Stimulated activated CD8-positive, alpha-beta memory T cell treated with anti-CD3 and anti-CD28 coated beads, Interleukin-7, amount 100 ng/mL, for 24 hours (primary cell): ENCODE results near the gene SUPT3H.

Experiments
- DNase-seq: peaks from one replicate; pipeline ENCODE4 v3.0.0-alpha.2; 2020; ENCODE audit warnings: low read depth

Gene SUPT3H

DNA sequence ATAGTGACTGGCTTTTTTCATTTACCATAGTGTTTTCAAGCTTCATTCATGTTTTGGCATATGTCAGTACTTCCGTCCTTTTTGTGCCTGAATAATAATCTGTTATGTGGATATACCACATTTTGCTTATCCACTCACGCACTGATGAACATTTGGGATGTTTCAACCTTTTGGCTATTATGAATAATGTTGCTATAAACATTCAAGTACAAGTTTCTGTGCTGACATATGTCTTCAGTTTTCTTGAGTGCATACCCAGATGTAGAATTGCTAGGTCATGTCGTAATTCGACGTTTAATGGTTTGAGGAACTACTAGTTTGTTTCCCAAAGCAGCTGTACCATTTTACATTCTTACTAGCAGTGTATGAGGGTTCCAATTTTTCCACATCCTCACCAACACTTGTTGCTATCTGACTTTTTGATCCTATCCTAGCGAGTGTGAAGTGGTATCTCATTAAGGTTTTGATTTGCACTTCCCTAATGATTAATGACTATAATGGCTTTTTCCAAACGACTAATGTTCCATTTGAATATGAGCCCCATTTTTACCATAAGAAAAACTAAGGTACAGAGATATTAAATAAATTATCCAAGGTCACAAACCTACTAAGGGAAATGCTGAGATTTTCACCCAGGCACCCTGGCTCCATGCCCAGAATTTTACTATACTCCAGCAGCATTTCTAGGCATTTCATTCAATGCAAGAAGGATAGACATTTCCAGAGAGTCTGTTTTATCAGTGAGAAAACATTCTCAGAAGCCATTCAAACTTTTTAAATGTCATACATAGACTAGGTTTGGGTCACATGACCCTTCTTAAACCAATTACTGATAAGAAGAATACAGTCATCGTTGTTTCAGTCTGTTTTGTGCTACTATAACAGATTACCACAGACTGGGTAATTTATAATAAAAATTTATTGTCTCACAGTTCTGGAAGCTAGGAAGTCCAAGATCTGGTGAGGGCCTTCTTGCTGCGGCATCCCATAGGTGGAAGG, 120.7 kb downstream of the SUPT3H start:
- no peak for DNase-seq

DNA sequence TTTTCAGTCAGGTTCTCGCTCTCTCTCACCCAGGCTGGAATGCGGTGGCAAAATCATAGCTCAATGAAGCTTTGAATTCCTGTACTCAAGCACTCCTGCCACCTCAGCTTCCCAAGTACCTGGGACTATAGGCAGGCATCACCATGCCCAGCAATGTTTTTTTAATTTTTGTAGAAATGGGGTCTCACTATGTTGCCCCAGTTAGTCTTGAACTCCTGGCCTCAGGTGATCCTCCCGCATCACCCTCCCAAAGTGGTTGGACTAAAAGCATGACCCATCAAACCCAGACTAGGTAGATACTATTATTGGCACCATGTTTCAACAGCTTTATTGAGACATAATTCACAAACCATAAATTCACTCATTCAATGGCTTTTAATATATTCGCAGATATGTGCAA, 122.3 kb downstream of the SUPT3H start:
- DNase-seq, result no peak

DNA sequence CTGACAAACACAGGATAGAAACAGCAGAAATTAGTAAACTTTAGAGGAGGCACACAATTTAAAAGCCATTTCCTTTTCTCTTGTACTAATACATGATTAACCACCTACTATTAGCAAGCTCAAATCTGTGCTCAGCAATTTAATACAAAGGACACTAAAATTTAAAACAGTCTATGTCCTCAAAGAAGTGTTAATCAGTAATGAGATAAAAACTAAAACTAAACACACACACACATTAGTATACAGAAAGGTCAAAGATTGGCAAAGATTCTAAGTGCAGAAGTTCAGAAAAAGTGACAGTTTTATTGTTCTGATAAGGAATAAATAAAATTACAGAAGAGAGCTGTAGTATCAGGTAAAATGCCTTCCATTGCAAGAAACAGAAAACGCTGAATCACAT, 123.5 kb downstream of the SUPT3H start:
- DNase-seq, result no peak

- no peak for DNase-seq
Observed at GRCh38 chr6:45253453-45253852, 124.3 kb downstream of the SUPT3H start.

DNA sequence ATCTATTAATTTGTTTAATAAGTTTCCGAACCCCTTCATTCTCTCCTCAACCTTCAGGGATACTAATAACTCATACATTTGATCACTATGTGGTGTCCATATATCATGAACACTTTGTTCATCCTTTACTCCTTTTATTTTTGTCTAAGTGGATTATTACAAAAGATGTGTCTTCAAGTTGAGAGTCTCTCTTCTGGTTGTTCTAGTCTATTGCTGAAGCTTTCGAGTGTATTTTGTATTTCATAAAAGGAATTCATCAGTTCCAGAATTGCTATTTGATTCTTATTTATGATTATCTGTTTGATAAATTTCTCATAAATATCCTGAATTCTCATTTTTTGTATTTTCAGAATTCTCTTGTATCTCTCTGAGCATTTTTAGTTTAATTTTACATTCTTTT, 146.1 kb downstream of the SUPT3H start:
- DNase-seq, result no peak

DNA sequence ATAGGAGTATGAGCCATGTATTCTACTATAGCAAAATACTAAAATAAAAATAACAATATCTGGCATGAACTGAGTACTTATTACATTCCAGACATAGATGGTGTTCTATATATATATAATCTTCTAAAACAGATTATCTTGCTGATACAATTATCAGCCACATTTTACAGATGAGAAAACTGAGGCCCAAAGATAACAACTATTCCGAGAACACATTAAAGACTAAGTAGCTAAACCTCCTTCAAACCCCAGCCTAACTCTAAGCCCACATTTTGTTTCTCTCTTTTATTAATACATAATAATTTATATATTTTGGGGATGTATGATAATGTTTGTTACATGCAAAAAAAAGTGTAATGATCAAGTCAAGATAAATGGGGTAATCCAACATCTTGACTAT, 148.3 kb downstream of the SUPT3H start:
- no peak for DNase-seq

DNA sequence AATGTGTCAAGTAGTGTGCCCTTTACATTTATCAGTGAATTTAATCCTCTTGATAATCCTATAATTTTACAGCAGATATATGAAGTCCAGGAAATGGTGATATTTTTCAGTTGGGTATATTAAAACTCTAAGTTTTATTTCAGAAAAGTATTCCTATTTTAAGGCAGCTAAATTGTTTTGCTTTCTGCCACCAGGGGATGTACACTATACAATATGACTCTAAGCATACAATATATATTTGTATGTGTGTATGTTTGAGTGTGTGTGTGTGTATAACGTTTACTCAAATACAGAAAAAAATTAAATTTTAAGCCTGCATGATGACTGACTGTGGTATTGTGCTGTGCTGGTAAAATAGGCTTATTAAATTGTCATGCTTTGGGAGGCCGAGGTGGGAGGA, 151.7 kb downstream of the SUPT3H start:
- no peak for DNase-seq

DNA sequence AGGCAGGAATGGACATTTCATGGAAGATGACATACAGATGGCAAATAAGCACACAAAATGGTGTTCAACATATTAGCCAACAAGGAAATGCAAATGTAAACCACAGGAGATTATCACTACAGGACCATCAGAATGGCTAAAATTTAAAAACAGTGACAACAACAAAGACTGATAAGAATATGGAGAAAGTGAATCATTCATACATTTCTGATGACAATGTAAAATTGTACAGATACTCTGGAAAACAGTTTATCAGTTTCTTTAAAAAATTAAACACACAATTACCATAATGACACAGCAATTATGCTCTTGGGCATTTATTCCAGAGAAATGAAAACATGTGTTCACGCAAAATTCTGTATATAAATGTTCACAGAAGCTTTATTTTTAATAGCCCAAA, 155.4 kb downstream of the SUPT3H start:
- no peak for DNase-seq

DNA sequence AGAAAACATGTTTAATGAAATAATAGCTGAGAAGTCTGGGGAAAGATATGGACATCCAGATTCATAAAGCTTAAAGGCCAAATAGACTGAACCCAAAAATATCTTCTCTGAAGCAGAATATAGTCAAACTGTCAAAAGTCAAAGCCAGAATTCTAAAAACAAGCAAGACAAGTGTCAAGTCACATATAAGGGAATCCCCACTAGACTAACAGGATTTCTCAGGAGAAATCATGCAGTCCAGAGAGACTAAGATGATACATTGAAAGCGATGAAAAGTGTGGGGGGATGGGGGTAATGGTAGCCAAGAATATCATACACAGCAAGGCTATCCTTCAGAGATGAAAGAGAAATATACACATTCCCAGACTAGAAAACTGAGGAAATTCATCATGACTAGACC, 162.0 kb downstream of the SUPT3H start:
- no peak for DNase-seq

GRCh38 chr6:45212976-45213375, 164.8 kb downstream of the SUPT3H start:
- no peak for DNase-seq

GRCh38 chr6:45209762-45210161, 168.0 kb downstream of the SUPT3H start:
- no peak for DNase-seq

- no peak for DNase-seq
Observed at GRCh38 chr6:45206793-45207492, 170.8 kb downstream of the SUPT3H start.

- no peak for DNase-seq
Observed at GRCh38 chr6:45201484-45201883, 176.2 kb downstream of the SUPT3H start.

- DNase-seq, result no peak
Observed at GRCh38 chr6:45200510-45200909, 177.2 kb downstream of the SUPT3H start.

DNA sequence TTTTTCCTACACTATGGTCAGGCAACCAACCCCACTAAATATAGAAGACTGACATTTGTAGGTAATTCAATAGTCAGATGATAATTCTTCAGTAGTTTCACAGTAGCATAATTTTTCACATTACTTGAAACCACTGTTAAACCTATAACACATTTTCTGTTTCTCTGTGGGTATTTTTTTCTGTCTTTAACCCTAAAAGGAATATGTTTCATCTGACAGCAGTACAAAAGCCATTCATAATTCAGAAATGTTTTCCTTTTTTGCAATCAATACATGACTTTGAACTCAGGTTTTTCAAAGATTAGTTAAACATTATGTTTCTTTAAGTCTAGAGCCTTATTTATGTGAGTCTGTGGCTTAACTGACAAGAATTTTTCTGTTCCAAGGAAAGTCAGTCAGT, 178.2 kb downstream of the SUPT3H start:
- DNase-seq, result no peak

DNA sequence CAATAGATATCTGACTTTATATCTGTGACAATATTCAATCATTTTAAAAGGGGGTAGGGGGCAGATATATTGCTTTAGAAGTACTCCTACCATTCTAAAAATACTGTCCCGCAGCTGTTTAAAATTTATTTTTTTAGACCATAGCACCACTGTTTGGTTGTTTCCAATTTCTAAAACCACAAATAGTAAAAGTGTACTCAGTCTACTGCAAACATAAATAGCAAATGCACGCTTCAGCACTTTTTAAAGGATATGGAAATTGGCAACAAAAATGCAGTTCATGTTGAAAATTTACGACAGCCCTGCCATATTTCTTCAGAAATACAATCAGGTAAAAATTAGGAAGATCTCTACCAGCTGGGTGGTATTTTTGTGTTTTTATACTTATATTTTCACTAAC, 181.6 kb downstream of the SUPT3H start:
- no peak for DNase-seq

DNA sequence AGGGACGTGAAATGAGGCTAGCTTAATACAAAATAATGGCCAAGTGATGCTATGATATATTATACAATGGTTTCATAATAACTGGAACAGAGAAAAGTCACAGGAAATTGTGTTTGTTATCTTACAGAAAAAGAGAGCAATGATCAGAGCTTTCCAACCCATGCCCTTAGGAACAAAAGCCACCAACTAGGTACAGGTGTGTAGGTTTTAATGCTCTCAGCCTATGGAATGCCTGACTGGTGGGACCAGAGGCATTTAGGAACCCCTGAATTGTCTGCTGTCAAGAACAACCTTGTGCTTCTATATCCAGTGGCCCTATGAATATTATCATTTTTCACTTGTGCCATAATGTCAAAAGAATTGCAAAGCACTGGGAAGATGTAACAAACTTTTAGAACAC, 182.6 kb downstream of the SUPT3H start:
- no peak for DNase-seq

DNA sequence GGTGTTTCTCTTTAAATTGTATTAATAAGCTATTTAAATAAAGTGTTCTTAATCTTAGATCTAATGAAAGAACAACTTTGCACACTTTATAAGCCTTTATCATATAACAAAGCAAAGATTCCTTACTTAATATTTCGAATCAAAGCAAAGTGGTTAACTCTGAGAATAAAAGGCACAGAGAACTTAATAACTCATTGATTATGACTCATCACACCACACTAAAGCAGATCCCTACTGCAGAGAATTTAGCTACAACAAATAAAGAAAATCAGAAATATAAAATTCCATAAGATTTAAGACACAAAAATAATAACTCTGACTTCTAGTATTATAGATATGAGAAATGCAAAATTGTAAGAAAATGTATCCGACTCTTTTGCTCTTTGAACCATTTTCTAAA, 185.2 kb downstream of the SUPT3H start:
- no peak for DNase-seq

- no peak for DNase-seq
Observed at GRCh38 chr6:45191414-45191813, 186.3 kb downstream of the SUPT3H start.

- DNase-seq, result no peak
Observed at GRCh38 chr6:45187836-45188235, 189.9 kb downstream of the SUPT3H start.

GRCh38 chr6:45185403-45186251, 192.1 kb downstream of the SUPT3H start:
- no peak for DNase-seq

GRCh38 chr6:45184937-45185336, 192.8 kb downstream of the SUPT3H start:
- DNase-seq, result no peak
